GM19467 (cell line): Measurements from ENCODE around the gene CTAGE4.
"Not testable (repeated sequence)": the region's sequence is repeated elsewhere in the genome, so short reads cannot be mapped to it uniquely, and the experiment has no call there.

Experiments
- ATAC-seq: cut with Tn5 transposase; IDR thresholded peaks from one replicate; pipeline ENCODE4 v1.9.1; 2021; ENCODE audit warnings: mild to moderate bottlenecking, moderate library complexity; ENCODE audit not compliant: unreplicated experiment

The CTAGE4 gene, protein sequence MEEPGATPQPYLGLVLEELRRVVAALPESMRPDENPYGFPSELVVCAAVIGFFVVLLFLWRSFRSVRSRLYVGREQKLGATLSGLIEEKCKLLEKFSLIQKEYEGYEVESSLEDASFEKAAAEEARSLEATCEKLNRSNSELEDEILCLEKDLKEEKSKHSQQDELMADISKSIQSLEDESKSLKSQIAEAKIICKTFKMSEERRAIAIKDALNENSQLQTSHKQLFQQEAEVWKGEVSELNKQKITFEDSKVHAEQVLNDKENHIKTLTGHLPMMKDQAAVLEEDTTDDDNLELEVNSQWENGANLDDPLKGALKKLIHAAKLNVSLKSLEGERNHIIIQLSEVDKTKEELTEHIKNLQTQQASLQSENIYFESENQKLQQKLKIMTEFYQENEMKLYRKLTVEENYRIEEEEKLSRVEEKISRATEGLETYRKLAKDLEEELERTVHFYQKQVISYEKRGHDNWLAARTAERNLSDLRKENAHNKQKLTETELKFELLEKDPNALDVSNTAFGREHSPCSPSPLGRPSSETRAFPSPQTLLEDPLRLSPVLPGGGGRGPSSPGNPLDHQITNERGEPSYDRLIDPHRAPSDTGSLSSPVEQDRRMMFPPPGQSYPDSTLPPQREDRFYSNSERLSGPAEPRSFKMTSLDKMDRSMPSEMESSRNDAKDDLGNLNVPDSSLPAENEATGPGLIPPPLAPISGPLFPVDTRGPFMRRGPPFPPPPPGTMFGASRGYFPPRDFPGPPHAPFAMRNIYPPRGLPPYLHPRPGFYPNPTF

DNA sequence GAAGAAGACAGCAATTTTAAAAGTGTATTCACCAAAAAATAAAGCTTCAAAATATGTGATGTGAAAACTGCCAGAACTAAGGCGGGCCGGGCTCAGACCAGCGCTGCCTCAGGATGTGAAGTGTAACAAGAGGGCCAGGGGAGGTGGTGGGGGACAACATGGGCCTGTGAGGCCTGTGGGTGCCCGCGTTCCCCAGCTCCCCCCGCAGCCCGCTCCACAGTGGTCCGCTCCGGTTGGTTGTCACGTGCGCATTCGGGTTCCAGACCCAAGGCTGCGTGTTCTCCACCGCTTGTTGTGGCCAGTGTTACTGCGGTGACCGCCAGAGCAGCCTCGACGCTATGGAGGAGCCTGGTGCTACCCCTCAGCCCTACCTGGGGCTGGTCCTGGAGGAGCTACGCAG, at the start of gene CTAGE4:
TSS of gene CTAGE4 (plus strand) at position 301 of the 400 bp plus-strand sequence. CDS start at position 339, 38 bp downstream.
- not testable (repeated sequence) for ATAC-seq

DNA sequence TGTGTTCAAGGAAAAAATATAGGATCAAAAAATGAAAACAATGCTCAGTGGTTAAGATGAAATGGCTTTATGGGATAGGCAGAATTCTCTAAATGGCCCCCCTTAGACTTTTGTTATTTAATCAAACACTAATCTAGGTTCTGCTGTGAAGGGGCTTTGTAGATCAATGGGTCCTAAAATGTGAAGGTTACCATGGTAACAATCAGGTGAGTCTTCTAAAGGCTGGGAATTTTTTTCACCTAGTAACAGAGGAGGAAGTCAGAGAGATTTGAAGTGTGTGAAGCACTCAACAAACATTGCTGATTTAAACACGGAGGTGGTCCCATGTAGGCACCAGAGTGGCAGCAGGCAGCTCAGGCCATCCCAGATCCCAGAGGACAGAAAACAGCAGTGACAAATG, 49.1 kb upstream of the CTAGE4 start:
- ATAC-seq: no peak

DNA sequence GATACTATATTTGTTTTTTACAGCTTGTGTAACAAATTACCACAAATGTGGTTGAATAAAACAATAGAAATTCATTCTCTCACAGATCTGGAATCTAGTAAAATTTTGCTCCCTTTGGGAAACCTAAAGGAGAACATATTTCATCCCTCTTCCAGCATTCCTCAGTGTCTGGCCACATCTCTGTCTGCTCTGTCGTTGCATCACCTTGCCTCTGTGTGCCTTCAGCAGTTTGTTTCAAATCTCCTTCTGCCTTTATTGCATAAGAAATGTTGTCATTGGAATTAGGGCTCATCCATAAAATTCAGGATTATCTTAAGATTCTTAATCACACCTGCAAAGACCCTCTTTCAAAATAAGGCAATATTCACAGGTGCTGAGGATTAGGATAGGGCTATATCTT, 45.8 kb upstream of the CTAGE4 start:
- no peak for ATAC-seq

DNA sequence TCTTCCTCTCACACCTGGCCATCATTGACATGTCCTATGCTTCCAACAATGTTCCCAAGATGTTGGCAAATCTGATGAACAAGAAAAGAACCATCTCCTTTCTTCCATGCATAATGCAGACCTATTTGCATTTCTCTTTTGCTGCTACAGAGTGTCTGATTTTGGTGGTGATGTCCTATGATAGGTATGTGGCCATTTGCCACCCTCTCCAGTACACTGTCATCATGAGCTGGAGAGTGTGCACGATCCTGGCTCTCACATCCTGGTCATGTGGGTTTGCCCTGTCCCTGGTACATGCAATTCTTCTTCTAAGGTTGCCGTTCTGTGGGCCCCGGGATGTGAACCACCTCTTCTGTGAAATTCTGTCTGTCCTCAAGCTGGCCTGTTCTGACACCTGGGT, 41.1 kb upstream of the CTAGE4 start:
- ATAC-seq: no peak

DNA sequence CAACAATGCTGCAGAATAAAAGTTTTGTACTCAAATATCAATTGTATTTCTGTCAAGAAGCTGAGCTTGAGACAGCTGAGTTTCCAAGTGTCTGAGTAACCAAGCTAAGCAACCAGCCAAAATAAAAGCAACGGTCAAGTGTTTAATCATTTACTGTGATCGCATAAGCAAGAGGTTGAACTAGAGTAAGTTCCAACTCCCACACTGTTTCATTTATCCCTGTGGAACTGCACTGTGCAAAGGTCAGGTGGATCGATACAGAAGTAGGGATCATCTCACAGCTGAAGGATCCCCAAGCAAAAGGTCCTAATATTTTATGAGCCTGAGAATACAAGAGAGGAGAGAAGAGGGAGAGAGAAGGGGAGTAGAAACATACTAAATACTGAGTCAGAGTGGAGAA, 38.8 kb upstream of the CTAGE4 start:
- no peak for ATAC-seq

DNA sequence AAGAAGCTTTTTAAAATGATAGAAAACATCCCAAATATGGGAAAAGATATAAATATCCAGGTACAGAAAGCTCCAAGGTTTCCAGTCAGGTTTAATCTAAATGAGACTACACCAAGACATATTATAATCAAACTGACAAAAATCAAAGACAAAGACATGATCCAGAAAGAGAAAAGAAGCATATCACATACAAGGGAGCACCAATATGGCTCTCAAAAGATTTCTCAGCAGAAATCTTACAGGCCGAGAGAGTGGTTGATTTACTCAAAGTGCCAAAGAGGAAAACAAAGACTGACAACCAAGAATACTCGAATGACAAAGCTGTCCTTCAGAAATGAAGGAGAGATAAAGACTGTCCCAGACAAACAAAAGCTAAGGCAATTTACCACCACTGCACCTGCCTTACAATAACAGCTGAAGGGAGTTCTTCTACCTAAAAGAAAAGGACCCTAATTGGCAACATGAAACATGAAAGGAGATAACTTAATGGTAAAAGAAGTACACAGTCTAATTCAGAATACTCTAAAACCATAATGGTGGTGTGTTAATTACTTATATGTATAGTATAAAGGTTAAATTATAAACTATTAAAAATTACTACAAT, 34.9 kb upstream of the CTAGE4 start:
- ATAC-seq: no peak

DNA sequence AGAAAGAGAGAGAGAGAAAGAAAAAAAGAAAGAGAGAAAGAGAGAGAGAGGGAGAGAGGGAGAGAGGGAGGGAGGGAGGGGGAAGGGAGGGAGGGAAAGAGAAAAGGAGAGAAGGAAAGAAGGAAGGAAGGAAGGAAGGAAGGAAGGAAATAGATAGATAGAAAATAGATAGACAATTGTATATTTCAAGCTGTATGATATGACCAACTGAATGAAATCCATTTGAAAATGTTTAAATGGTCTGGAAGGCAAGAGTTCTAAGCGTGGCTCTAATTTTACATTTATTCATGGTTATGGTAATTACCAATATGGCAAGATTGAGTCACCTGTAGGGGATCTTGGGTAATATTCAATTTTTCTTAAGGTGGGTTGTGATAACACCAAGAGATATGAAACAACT, 24.4 kb upstream of the CTAGE4 start:
- no peak for ATAC-seq

DNA sequence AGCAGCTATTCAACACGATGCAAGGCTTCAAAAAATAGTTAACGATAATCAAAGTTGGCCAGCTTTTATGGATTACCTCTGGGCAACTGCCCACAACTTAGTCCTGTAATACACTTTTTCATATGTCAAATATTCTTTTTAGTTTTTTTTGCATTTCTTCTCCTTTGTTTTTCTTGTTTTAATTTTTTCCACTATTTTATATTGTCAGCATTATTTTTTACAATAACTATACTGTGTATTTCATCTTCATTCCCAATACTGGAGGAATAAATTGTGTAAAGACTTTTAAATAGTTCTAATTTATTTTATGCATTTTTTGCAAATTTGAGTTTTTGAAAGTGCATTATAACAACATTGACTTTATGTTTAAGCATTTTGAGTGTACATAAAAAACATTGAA, 18.5 kb upstream of the CTAGE4 start:
- ATAC-seq: no peak

DNA sequence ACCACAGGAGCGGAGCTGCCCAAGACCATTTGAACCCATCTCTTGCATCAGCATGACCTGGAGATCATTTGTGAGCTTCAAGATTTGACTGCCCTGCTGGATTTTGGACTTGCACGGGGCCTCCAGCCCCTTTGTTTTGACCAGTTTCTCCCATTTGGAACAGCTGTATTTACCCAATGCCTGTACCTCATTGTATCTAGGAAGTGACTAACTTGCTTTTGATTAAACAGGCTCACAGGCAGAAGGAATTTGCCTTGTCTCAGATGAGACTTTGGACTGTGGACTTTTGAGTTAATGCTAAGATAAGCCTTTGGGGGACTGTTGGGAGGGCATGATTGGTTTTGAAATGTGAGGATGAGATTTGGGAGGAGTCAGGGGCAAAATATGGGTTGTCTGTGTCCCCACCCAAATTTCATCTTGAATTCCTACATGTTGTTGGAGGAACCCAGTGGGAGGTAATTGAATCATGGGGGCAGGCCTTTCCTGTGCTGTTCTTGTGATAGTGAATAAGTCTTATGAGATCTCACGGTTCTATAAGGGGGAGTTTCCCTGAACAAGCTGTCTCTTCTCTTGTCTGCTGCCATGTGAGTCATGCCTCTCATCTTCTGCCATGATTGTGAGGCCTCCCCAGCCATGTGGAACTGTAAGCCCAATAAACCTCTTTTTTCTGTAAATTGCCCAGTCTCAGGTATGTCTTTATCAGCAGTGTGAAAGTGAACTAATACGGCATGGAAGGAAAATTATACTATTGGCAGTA, 11.5 kb upstream of the CTAGE4 start:
- not testable (repeated sequence) for ATAC-seq

DNA sequence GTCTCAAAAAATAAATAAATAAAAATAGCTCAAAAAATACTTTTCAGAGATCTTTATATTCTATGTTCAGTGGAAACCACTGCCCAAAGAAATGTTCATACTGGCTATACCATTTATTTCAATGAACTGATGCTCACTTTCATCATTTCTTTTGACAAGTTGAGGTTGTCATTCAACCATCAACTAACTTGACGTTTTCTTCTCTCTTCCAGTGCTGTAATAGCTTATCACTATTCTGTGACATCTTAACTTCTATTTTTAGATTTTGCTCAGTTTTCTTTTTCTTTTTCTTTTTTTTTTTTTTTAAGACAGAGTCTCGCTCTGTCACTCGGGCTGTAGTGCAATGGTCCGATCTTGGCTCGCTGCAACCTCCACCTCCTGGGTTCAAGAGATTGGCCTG, 8.7 kb upstream of the CTAGE4 start:
- no peak for ATAC-seq

DNA sequence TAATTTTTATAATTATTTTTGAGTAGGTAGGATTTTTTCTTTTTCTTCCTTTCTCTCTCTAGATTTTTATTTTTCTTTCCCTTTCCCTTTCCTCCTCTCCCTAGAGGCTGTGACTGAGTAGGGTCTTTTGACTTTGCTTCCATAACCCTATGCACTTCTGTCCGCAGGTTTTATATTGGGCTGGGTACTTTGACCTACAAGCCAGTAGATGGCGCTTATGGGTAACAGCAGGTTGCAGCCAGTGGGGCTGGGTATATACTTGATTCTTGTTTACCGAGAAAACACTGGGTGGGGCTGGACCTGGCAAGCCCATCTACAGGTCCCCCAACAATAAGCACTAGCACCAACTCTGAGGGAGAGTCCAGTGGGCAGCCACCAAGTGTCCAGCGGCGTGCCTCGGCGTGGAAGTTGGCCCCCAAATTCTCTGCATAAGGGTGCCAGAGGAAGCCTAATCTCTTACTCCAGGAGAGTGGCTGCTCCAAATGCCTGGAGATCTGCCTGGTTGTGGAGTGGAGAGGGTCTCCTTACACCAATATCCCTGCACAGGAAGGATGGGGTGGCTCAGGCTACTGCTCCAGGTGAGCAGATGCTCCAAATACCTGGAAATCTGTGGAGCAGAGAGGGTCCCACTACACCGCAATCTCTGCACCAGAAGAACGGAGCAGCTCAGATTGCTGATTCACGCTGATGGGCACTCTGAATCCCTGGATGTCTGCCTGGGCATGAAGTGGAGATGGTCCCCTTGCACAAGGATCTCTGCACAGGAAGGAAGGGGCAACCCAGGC, 4.7 kb upstream of the CTAGE4 start:
- ATAC-seq: peak; percentile 97

DNA sequence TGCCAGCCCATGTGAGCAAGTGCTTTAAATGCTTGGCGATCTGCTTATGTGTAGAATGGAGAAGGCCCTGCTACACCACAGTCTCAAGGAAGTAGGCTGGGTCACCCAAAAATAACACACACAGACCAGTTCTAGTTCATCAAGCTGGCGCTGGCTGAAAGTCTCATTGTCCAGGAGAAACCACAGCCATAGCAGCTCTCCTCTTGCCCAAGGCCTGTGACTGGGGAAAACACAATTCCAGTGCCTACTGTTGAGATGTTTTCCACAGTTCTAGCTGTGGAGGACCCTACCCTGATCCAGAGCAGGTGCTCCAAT, 4.1 kb upstream of the CTAGE4 start:
- ATAC-seq: not testable (repeated sequence)

DNA sequence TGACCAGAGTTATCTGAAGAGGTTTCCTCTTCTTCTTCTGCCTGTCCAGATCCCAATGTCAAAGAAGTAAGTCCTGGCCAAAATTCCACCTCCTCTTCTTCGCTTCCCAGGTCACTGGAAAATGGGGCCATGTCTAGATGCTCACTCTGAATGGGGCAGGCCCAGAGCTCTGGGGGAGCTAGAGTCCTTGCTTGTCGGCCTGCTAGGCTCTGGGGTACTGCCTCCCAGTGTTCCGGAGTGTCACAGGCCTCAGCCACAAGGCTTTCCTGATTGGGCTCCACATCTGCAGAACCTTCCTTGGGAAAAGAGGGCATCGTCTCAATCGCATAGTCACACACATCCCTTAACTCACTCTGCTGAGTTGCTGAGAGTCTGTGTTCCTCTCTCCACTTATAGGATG, 4.6 kb downstream of the CTAGE4 start:
- ATAC-seq: not testable (repeated sequence)

DNA sequence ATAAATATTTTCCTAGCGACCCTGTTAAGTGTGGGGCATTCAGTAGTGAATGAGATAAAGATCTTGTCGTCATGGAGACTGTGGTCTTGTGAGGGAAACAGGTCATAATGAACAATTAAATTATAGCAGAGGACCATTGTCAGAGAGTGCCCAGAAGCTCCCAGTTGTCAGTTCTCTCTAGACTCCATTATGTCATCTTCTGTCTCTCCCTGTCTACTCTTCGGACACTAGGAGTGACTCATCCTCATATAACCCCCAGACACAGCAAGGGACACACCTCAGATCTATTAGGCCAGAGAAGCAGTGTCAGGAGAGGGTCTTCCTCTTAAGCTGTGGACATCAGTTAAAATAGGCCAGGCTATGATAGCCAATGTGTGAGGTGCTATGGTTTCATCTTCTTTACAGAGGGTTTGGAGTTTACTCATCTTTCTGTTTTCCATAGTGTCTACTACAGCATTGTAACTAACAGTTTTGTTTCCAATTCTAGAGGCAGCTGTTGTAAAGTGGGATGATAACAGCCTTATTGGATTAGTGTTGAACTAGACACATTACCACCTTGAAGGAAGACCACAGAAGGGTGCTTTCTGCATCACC, 5.4 kb downstream of the CTAGE4 start:
- not testable (repeated sequence) for ATAC-seq

DNA sequence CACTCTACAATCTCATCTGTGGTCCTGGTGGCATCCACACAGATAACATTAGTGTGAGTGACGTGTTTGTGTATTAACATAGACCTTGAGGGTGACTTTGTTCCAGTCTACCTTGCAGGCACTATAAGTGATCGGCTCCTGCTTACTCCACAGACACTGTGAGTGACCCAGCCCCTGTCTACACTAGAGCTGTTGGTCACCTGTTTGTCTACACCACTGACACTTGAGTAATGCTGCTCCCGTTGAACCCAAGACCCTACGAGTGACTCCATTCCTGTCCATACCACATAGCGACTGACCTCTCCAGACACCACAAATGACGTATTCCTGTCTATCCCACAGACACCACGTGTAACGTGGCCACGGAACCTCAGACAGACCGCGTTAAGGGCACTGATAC, 10.5 kb downstream of the CTAGE4 start:
- ATAC-seq: not testable (repeated sequence)

DNA sequence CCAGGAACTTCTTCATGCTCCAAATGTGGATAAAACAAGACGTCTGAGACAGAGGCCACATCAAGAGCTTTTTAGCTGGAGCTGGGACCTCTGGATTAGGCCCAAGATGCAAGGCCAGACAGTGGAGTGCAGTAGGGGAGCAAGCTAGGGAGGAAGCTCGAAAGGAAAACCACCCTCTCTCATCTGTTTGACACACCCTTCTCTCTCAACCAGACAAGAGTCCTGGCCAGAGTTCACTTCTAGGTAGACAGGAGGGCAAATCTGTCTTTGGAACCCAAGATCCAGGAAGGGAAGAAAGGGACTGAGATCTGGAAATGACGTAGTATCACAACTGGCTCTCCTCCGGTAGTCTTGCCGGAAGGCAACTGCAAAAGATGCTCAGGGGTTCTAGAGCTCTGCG, 11.2 kb downstream of the CTAGE4 start:
- ATAC-seq: not testable (repeated sequence)

DNA sequence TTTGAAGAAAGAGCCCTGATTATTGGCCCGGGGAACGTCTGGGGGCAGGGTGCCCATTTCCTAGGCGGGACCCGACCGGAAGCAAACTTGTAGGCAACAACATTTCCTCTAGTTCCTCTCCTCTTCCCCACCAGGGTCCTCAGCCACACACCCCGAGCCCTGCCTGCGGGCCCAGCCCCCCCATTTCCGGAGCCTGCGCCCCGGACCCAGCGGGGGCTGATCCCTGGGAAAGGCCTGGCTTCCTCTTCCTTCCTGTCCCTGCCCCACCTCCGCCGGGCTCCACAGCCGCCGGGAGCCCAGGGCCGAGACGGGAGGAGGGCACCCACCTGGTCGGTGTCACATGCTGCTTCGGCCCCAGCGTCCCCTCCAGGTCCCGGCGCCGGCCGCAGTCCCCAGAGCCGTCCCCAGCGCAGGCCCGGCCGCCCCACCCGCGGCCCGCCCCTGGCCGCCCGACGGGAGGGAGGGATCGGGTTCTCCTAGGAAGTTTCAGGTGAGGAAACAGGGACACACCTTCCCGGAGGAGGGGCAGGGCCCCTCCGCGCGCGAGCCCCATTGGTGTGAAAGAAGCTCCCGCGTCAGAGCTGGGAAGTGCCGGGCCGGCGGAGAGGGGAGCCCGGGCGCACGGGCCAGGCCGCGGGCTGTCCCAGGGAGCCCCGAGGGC, 12.1 kb downstream of the CTAGE4 start, which contains the start of gene ARHGEF35:
TSS of gene ARHGEF35 (minus strand) at position 622 of the 661 bp plus-strand sequence. CDS start 7,450 bp downstream, outside the sequence.
- peak; percentile 79 for ATAC-seq

DNA sequence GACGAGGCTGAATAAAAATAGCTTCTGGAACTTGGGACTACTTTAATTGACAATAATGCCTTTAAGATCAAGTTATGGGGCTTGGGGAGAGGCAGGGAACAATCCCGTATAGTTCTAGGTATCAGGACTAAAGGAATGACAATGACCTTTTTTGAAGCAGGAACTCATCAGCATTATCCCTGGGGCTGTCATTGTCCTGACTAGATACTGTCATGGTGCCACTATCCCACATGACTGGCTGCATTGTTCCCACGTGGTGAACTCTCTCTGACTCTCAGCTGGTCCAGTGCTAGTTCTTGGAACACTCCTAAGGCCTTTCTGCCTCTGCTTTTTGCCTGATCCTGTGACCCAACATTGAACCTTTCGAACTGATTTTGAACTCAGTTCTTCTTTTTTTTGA, 15.7 kb downstream of the CTAGE4 start:
- not testable (repeated sequence) for ATAC-seq

DNA sequence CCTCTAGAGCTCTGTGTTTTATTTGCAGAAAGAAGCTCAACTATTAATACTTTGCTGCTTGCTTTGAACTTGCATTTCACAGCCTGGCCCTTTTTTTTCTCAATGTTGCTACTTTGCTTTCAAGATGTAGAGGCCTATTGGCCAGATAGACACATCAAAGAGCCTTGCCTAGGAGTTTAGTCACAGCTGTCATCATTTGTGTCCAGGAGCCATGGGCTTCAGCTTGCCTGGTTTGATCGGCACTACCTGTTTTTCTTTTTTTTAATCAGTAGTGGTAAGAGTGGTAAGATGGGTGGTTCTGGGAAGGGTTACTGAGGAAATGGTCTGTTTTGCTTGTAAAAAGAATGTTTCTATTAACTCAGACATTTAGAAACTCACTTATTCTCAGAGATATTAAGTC, 18.7 kb downstream of the CTAGE4 start:
- peak; percentile 27 for ATAC-seq
